GM23248 (cell line): ENCODE measurements around the gene PHACTR2. TPM values are rescaled to one million over a fixed set of nuclear protein-coding genes. Genes with fewer than 3 reads are reported as not detected.
"Not testable (repeated sequence)": the region's sequence is repeated elsewhere in the genome, so short reads cannot be mapped to it uniquely, and the experiment has no call there.

Experiments
- DNase-seq: peaks from one replicate; pipeline ENCODE4 v3.0.0-alpha.2; 2015
- H2AFZ ChIP-seq: fragments of 200-600 bp; sonication (generic); 2 replicates; pipeline ENCODE4 v1.6.1; 2016; ENCODE audit warnings: antibody characterized with exemption
- H3F3A ChIP-seq: fragments of 200-600 bp; sonication (generic); 2 replicates; pipeline ENCODE4 v1.6.1; 2016; ENCODE audit warnings: mild to moderate bottlenecking, antibody characterized with exemption, mixed run types; ENCODE audit not compliant: insufficient read depth
- H3K27ac ChIP-seq: fragments of 200-600 bp; sonication (generic); 2 replicates; pipeline ENCODE4 v1.5.1; 2016; ENCODE audit warnings: mild to moderate bottlenecking
- H3K27me3 ChIP-seq: fragments of 200-600 bp; sonication (generic); replicated peaks from 2 replicates; pipeline ENCODE4 v1.6.1; 2016; ENCODE audit warnings: mild to moderate bottlenecking; ENCODE audit not compliant: insufficient read depth
- H3K36me3 ChIP-seq: fragments of 200-600 bp; sonication (generic); 2 replicates; pipeline ENCODE4 v1.6.1; 2016; ENCODE audit warnings: low read depth, mild to moderate bottlenecking
- H3K4me1 ChIP-seq: fragments of 200-600 bp; sonication (generic); 2 replicates; pipeline ENCODE4 v1.6.1; 2016; ENCODE audit warnings: mild to moderate bottlenecking; ENCODE audit not compliant: insufficient read depth
- H3K4me2 ChIP-seq: fragments of 200-600 bp; sonication (generic); one replicate; pipeline ENCODE4 v1.6.1; 2016; ENCODE audit warnings: mild to moderate bottlenecking; ENCODE audit not compliant: unreplicated experiment
- H3K4me3 ChIP-seq: fragments of 200-600 bp; sonication (generic); 2 replicates; pipeline ENCODE4 v1.5.1; 2016; ENCODE audit warnings: mild to moderate bottlenecking
- H3K79me2 ChIP-seq: fragments of 200-600 bp; sonication (generic); 2 replicates; pipeline ENCODE4 v1.6.1; 2016; ENCODE audit warnings: mild to moderate bottlenecking; ENCODE audit not compliant: insufficient read depth
- H3K9ac ChIP-seq: fragments of 200-600 bp; sonication (generic); 2 replicates; pipeline ENCODE4 v1.6.1; 2016; ENCODE audit warnings: mild to moderate bottlenecking
- H3K9me2 ChIP-seq: fragments of 200-600 bp; sonication (generic); 2 replicates; pipeline ENCODE4 v1.6.1; 2016; ENCODE audit warnings: mixed run types, mild to moderate bottlenecking, moderate library complexity; ENCODE audit not compliant: insufficient read depth
- H3K9me3 ChIP-seq: fragments of 200-600 bp; sonication (generic); one replicate; pipeline ENCODE4 v1.6.1; 2017; ENCODE audit warnings: low read depth
- H4K20me1 ChIP-seq: fragments of 200-600 bp; sonication (generic); 2 replicates; pipeline ENCODE4 v1.6.0; 2016; ENCODE audit not compliant: insufficient read depth
- EZH2 ChIP-seq: fragments of 200-600 bp; sonication (generic); IDR thresholded peaks from 2 replicates; pipeline ENCODE4 v1.6.1; 2018; ENCODE audit warnings: antibody characterized with exemption, mild to moderate bottlenecking; ENCODE audit not compliant: insufficient read depth, poor library complexity, severe bottlenecking
- EZH2phosphoT487 ChIP-seq: fragments of 200-600 bp; sonication (generic); IDR thresholded peaks from 2 replicates; pipeline ENCODE4 v1.6.1; 2018; ENCODE audit warnings: antibody characterized with exemption, moderate library complexity, mild to moderate bottlenecking, low read depth; ENCODE audit not compliant: insufficient read depth
- WGBS, 2 experiments: methylation state at CpG; one replicate each; pipeline ENCODE4 v1.1.6; 2015 to 2017; ENCODE audit warnings: low lambda C conversion rate in 2 of 2, low coverage in 1 of 2; ENCODE audit errors: missing lambda C conversion rate in 2 of 2; 5-methylcytosine and 5-hydroxymethylcytosine counted together
- in situ Hi-C: fragments of 300-500 bp; cut with MboI; formaldehyde crosslinking; loops from 2 replicates; pipeline ENCODE4 v1.15.0; 2020
- polyA plus RNA-seq: library from polyadenylated mRNA; unstranded; fragments of >200 nt; fragmentation: Nextera tagmentation; extraction: Ambion mirVana; gene quantifications from 2 replicates; pipeline ENCODE4 v1.2.1, GENCODE V29; 2016
- total RNA-seq: library from RNA; depleted of rRNA; stranded (reverse); fragments of >200 nt; shearing (Covaris generic); gene quantifications from 2 replicates; pipeline ENCODE4 v1.2.3, GENCODE V29; 2014

PHACTR2 gene
- total and polyA plus RNA-seq, 2 experiments from 2014 or later, result 39.0 to 39.4 TPM

DNA sequence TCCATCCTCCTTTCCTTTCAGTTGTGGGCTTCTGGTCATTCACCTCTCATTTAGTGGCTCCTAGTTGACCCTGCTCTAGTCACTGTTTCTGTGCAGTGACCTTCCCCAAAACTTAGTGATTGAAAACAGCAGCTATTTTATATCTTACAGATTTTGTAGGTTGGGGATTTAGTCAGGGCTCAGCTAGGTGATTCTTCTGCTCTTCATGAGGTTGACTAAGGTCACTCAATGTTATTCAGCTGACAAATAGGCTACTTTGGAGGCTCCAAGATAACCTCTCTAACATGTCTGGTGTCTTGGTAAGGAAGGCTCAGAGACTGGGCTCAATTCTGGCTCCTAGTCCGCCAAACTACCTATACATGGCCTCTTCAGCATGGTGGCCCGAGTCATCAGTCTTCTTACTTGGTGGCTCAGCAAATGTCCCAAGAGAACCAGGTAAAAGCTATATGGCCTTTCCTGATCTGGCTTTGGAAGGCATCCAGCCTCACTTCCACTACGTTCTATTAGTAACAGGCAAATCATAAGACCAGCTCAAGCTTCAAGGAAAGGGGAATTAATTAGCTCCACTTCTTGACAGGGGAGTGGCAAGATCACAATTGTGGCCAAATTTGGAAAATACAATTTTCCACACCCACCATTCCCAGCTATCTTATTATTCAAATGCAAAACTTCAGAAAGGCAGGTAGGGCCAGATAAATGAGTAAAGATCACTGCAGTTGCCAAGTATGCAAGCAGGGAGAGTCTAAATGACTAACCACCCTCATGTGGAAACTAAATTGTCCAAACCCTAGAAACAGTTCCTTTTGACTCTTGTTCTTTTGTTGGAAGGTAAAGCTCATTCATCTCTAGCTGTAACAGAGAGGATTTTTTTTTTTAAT lies 114.9 kb downstream of the PHACTR2 start:
- no peak overlapping the region for H2AFZ ChIP-seq
- TF ChIP-seq EZH2phosphoT487 (no peak), EZH2 (no peak)
- H3K27ac ChIP-seq, result no peak overlapping the region
- no peaks in the 10 kb centered on the region for H3K27me3 ChIP-seq
- H3F3A ChIP-seq, result no peaks in the 10 kb centered on the region
- no peak overlapping the region for H3K4me3 ChIP-seq
- no peak overlapping the region for H3K4me2 ChIP-seq
- H3K79me2 ChIP-seq, result no peaks in the 10 kb centered on the region
- no peaks in the 10 kb centered on the region for H4K20me1 ChIP-seq
- no peaks in the 10 kb centered on the region for H3K9me2 ChIP-seq
- H3K36me3 ChIP-seq, result peaks cover 19% of the 10 kb centered on the region
- WGBS, 2 experiments, result 86% methylated on average over 3 of the region's 3 CpGs
- H3K9me3 ChIP-seq, result no peaks in the 10 kb centered on the region
- no peak for DNase-seq
- H3K9ac ChIP-seq, result no peak overlapping the region
- in situ Hi-C loops, result no loop called here
- no peaks in the 10 kb centered on the region for H3K4me1 ChIP-seq

DNA sequence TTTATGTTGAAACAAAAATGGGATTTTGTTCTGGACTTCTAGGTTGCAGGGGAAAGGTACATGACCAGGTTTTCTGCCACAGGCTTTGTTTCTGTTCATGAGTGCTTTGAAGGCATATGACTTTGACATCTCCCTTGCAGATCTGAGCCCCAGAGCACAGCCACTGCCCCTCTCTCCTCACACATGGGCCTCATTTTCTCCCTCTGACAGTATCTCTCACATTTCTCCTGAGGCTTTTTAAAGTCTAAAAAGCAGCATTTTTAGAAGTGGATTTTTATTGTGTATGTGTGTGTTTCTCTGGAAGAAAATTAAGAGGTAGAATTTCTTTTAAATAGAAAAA lies 115.5 kb downstream of the PHACTR2 start:
- Histone ChIP-seq H3K9me3 (no peaks in the 10 kb centered on the region), H4K20me1 (no peaks in the 10 kb centered on the region), H3K4me3 (no peak overlapping the region), H3K79me2 (no peaks in the 10 kb centered on the region), H3K4me2 (no peak overlapping the region), H3K36me3 (peaks cover 19% of the 10 kb centered on the region), H3K4me1 (no peaks in the 10 kb centered on the region), H2AFZ (no peak overlapping the region), H3K9me2 (no peaks in the 10 kb centered on the region), H3K27me3 (no peaks in the 10 kb centered on the region), H3K9ac (no peak overlapping the region), H3F3A (no peaks in the 10 kb centered on the region), H3K27ac (no peak overlapping the region)
- TF ChIP-seq EZH2phosphoT487 (no peak), EZH2 (no peak)
- DNase-seq, result no peak
- in situ Hi-C loops, result no loop called here

DNA sequence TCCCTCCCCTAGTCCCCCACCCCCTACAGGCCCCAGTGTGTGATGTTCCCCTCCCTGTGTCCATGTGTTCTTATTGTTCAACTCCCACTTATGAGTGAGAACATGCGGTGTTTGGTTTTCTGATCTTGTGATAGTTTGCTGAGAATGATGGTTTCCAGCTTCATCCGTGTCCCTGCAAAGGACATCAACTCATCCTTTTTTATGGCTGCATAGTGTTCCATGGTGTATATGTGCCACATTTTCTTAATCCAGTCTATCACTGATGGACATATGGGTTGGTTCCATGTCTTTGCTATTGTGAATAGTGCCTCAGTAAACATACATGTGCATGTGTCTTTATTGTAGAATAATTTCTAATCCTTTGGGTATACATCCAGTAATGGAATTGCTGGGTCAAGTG lies 118.8 kb downstream of the PHACTR2 start:
- H2AFZ ChIP-seq, result not testable (repeated sequence)
- 92 to 96% methylated on average over 2 of the region's 2 CpGs for WGBS, 2 experiments

DNA sequence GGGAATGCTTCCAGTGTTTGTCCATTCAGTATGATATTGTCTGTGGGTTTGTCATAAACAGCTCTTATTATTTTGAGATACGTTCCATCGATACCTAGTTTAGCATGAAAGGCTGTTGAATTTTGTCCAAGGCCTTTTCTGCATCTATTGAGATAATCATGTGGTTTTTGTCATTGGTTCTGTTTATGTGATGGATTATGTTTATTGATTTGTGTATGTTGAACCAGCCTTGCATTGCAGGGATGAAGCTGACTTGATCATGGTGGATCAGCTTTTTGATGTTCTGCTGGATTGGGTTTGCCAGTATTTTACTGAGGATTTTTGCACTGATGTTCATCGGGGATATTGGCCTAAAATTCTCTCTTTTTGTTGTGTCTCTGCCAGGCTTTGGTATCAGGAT lies 120.7 kb downstream of the PHACTR2 start:
- H3K4me1 ChIP-seq, in situ Hi-C loops, H4K20me1 ChIP-seq: not testable (repeated sequence)

More for the DNA sequence above, 118.8 kb downstream of the PHACTR2 start:
- H3K36me3 ChIP-seq, H3K27me3 ChIP-seq, DNase-seq, H3K27ac ChIP-seq, H3K4me3 ChIP-seq, H4K20me1 ChIP-seq, H3K9me3 ChIP-seq, H3K9ac ChIP-seq, H3K4me1 ChIP-seq, in situ Hi-C loops, H3F3A ChIP-seq, H3K9me2 ChIP-seq, H3K4me2 ChIP-seq: not testable (repeated sequence)
- H3K79me2 ChIP-seq, result 0 out of 2 replicates have a peak, but pooled peaks cover 16% of the 10 kb centered on the region

More for the DNA sequence above, 120.7 kb downstream of the PHACTR2 start:
- H3K4me3 ChIP-seq, H3K27me3 ChIP-seq, H3K9ac ChIP-seq, H3K36me3 ChIP-seq, H3K9me2 ChIP-seq, H2AFZ ChIP-seq, H3K4me2 ChIP-seq, DNase-seq, H3K27ac ChIP-seq, H3K9me3 ChIP-seq, H3F3A ChIP-seq: not testable (repeated sequence)
- H3K79me2 ChIP-seq, result 0 out of 2 replicates have a peak, but pooled peaks cover 16% of the 10 kb centered on the region
- 96 to 97% methylated on average over 3 of the region's 3 CpGs for WGBS, 2 experiments
